ENCODE results near the gene MRPL32. TPM values are rescaled to one million over a fixed set of nuclear protein-coding genes. Genes with fewer than 3 reads are reported as not detected.
"Not testable (repeated sequence)": the region's sequence is repeated elsewhere in the genome, so short reads cannot be mapped to it uniquely, and the experiment has no call there.

Gene MRPL32
- total RNA-seq (10 to 100 TPM; 48.4 to 49.1 TPM), polyA plus RNA-seq (10 to 100 TPM; 42.5 to 53.3 TPM)

GRCh38 chr7:42931834-42932651 is at the start of gene MRPL32, which contains the start of gene PSMA2:
Gene MRPL32 (plus strand): TSS chr7:42932376. CDS start chr7:42932387, 11 bp downstream.
Gene PSMA2 (minus strand): TSS chr7:42932174. CDS start chr7:42932158, 16 bp downstream.
- peaks cover 18% of the 10 kb centered on the region for H3K36me3 ChIP-seq (ENCODE audit: insufficient read depth, low read length)
- H3K4me3 Mint-ChIP-seq: peak within 1 kb of the TSS; percentile 93 to 100 (median 99)
- no peaks in the 10 kb centered on the region for H3K9me3 ChIP-seq (ENCODE audit: control insufficient read depth in 1 of 2, low read length in 2 of 2)
- peaks cover 8 to 39% of the 10 kb centered on the region in 2 donors for H3K36me3 Mint-ChIP-seq
- CTCF ChIA-PET (ENCODE audit: partially characterized antibody): interaction anchor here (0.9 to 5.7 kb wide), 8 partner anchors 10 to 907 kb away, joined by 3 to 59 read pairs (median 4); partner anchors contain the start of gene STK17A
- DNase-seq: peak; percentile 94 to 98 (median 96)
- peak within 1 kb of the TSS; percentile 94 for H3K27ac ChIP-seq (ENCODE audit: low read depth, low read length)
- peaks cover 44 to 85% (median 58%) of the 10 kb centered on the region in 4 donors for H3K4me1 Mint-ChIP-seq
- no peaks in the 10 kb centered on the region for H3K27me3 Mint-ChIP-seq
- peak within 1 kb of the TSS; percentile 90 to 100 (median 99) for H3K27ac Mint-ChIP-seq
- no peaks in the 10 kb centered on the region for H3K27me3 ChIP-seq (ENCODE audit: insufficient read depth, low read length)
- peaks cover 50% of the 10 kb centered on the region for H3K4me1 ChIP-seq (ENCODE audit: insufficient read depth, low read length)
- no peaks in the 10 kb centered on the region for H3K9me3 Mint-ChIP-seq
- H3K4me3 ChIP-seq (ENCODE audit: low read length in 2 of 2): peak within 1 kb of the TSS; percentile 93 to 96
- POLR2A ChIA-PET (ENCODE audit: partially characterized antibody): interaction anchor here (0.7 to 6.2 kb wide), 13 partner anchors 9 to 937 kb away, joined by 3 to 70 read pairs (median 6); partner anchors contain the start of genes C7orf25, COA1, MRPS24 and STK17A
- intact Hi-C loops (cut with micrococcal nuclease): loop anchor here (1.0 to 5.0 kb wide), 5 partner anchors 20 to 907 kb away; partner anchors contain the start of genes C7orf25, COA1 and STK17A

GRCh38 chr7:42883950-42884349 is 48.2 kb upstream of the MRPL32 start:
- POLR2A ChIA-PET (ENCODE audit: partially characterized antibody): no interaction called here

DNA sequence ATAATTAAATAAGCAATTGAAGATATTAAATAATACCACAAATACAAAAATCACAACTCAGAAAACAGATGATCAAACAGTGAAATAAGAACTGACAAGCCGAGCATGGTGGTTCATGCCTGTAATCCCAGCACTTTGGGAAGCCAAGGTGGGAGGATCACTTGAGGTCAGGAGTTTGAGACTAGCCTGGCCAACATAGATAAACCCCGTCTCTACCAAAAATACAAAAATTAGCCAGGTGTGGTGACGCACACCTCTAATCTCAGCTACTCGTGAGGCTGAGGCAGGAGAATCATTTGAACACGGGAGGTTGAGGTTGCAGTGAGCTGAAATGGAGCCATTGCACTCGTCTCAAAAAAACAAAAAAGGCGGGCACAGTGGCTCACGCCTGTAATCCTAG is 47.0 kb upstream of the MRPL32 start:
- H3K36me3 Mint-ChIP-seq; CTCF ChIA-PET (ENCODE audit: partially characterized antibody); H3K27ac Mint-ChIP-seq; H3K4me3 ChIP-seq (ENCODE audit: low read length in 2 of 2); H3K27ac ChIP-seq (ENCODE audit: low read depth, low read length); DNase-seq; H3K27me3 ChIP-seq (ENCODE audit: insufficient read depth, low read length); H3K4me3 Mint-ChIP-seq; H3K27me3 Mint-ChIP-seq; H3K9me3 ChIP-seq (ENCODE audit: control insufficient read depth in 1 of 2, low read length in 2 of 2); POLR2A ChIA-PET (ENCODE audit: partially characterized antibody); intact Hi-C loops (cut with micrococcal nuclease); H3K9me3 Mint-ChIP-seq; H3K36me3 ChIP-seq (ENCODE audit: insufficient read depth, low read length): not testable (repeated sequence)
- peaks cover 10 to 25% (median 18%) of the 10 kb centered on the region in 4 donors for H3K4me1 Mint-ChIP-seq
- peaks cover 17% of the 10 kb centered on the region for H3K4me1 ChIP-seq (ENCODE audit: insufficient read depth, low read length)

More at GRCh38 chr7:42883950-42884349, 48.2 kb upstream of the MRPL32 start:
- Histone ChIP-seq H3K9me3 (ENCODE audit: control insufficient read depth in 1 of 2, low read length in 2 of 2) (no peaks in the 10 kb centered on the region), H3K4me3 (ENCODE audit: low read length in 2 of 2) (no peak overlapping the region), H3K36me3 (ENCODE audit: insufficient read depth, low read length) (no peaks in the 10 kb centered on the region), H3K4me1 (ENCODE audit: insufficient read depth, low read length) (peaks cover 17% of the 10 kb centered on the region), H3K27ac (ENCODE audit: low read depth, low read length) (no peak overlapping the region), H3K27me3 (ENCODE audit: insufficient read depth, low read length) (peaks cover 1% of the 10 kb centered on the region)
- DNase-seq: no peak
- CTCF ChIA-PET (ENCODE audit: partially characterized antibody): no interaction called here
- H3K4me1 Mint-ChIP-seq: peaks cover 9 to 20% (median 15%) of the 10 kb centered on the region in 4 donors
- intact Hi-C loops (cut with micrococcal nuclease): no loop called here
- H3K4me3 Mint-ChIP-seq: no peak overlapping the region
- H3K27ac Mint-ChIP-seq: no peak overlapping the region
- peaks cover 0 to 2% (median 0%) of the 10 kb centered on the region in 8 donors for H3K9me3 Mint-ChIP-seq
- H3K36me3 Mint-ChIP-seq: no peaks in the 10 kb centered on the region
- peaks cover 0 to 3% of the 10 kb centered on the region in 2 donors for H3K27me3 Mint-ChIP-seq

DNA sequence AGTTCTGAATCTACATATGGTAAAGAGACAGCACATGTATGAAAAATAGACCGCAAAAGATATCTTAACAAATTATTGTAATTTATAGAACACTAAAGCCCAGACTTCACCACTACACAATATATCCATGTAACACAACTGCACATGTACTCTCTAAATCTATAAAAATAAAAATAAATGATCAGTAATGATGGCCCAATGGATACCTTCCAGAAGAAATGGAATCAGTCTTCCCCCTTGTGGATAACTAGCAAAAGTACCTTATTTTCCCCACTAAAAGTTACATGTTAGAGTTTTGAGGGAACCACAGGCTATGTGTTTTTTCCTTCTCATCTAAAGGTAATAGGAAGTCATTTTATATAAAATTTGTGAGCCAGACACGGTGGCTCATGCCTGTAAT is 46.0 kb upstream of the MRPL32 start:
- ChIA-PET POLR2A (ENCODE audit: partially characterized antibody) (no interaction called here), CTCF (ENCODE audit: partially characterized antibody) (interaction anchor here (2.3 kb wide), 1 partner anchor 10 kb away, joined by 11 read pairs; no protein-coding TSS in a partner anchor)

GRCh38 chr7:42886893-42887505 is 45.2 kb upstream of the MRPL32 start:
- CTCF ChIA-PET (ENCODE audit: partially characterized antibody): interaction anchor here (1.0 to 2.3 kb wide), 2 partner anchors 9 to 10 kb away, joined by 3 to 11 read pairs; no protein-coding TSS in a partner anchor
- Mint-ChIP-seq H3K27me3 (peaks cover 0 to 5% of the 10 kb centered on the region in 2 donors), H3K36me3 (no peaks in the 10 kb centered on the region), H3K27ac (peak overlapping the region in 3 of 7 donors; percentile 72 to 92 (median 86)), H3K4me3 (peak overlapping the region; percentile 26 to 91 (median 89)), H3K4me1 (peaks cover 10 to 25% (median 18%) of the 10 kb centered on the region in 4 donors), H3K9me3 (peaks cover 0 to 2% (median 0%) of the 10 kb centered on the region in 8 donors)
- Histone ChIP-seq H3K27ac (ENCODE audit: low read depth, low read length) (no peak overlapping the region), H3K9me3 (ENCODE audit: control insufficient read depth in 1 of 2, low read length in 2 of 2) (no peaks in the 10 kb centered on the region), H3K36me3 (ENCODE audit: insufficient read depth, low read length) (no peaks in the 10 kb centered on the region), H3K4me3 (ENCODE audit: low read length in 2 of 2) (no peak overlapping the region), H3K27me3 (ENCODE audit: insufficient read depth, low read length) (peaks cover 4% of the 10 kb centered on the region), H3K4me1 (ENCODE audit: insufficient read depth, low read length) (peaks cover 17% of the 10 kb centered on the region)
- intact Hi-C loops (cut with micrococcal nuclease): no loop called here
- POLR2A ChIA-PET (ENCODE audit: partially characterized antibody): interaction anchor here (2.3 kb wide), 1 partner anchor 45 kb away, joined by 15 read pairs; the partner anchor contains the start of genes MRPL32 and PSMA2
- no peak for DNase-seq

More for the DNA sequence above, 46.0 kb upstream of the MRPL32 start:
- peak overlapping the region in 1 of 8 donors; percentile 2 for H3K4me3 Mint-ChIP-seq
- H3K27ac ChIP-seq (ENCODE audit: low read depth, low read length): no peak overlapping the region
- no peaks in the 10 kb centered on the region for H3K9me3 ChIP-seq (ENCODE audit: control insufficient read depth in 1 of 2, low read length in 2 of 2)
- intact Hi-C loops (cut with micrococcal nuclease): no loop called here
- DNase-seq: no peak
- no peaks in the 10 kb centered on the region for H3K36me3 Mint-ChIP-seq
- H3K4me1 Mint-ChIP-seq: peaks cover 10 to 25% (median 18%) of the 10 kb centered on the region in 4 donors
- H3K4me3 ChIP-seq (ENCODE audit: low read length in 2 of 2): no peak overlapping the region
- H3K36me3 ChIP-seq (ENCODE audit: insufficient read depth, low read length): no peaks in the 10 kb centered on the region
- peaks cover 0 to 2% (median 0%) of the 10 kb centered on the region in 8 donors for H3K9me3 Mint-ChIP-seq
- peaks cover 0 to 4% of the 10 kb centered on the region in 2 donors for H3K27me3 Mint-ChIP-seq
- H3K4me1 ChIP-seq (ENCODE audit: insufficient read depth, low read length): peaks cover 17% of the 10 kb centered on the region
- H3K27me3 ChIP-seq (ENCODE audit: insufficient read depth, low read length): peaks cover 4% of the 10 kb centered on the region
- H3K27ac Mint-ChIP-seq: peak overlapping the region in 1 of 7 donors; percentile 22

DNA sequence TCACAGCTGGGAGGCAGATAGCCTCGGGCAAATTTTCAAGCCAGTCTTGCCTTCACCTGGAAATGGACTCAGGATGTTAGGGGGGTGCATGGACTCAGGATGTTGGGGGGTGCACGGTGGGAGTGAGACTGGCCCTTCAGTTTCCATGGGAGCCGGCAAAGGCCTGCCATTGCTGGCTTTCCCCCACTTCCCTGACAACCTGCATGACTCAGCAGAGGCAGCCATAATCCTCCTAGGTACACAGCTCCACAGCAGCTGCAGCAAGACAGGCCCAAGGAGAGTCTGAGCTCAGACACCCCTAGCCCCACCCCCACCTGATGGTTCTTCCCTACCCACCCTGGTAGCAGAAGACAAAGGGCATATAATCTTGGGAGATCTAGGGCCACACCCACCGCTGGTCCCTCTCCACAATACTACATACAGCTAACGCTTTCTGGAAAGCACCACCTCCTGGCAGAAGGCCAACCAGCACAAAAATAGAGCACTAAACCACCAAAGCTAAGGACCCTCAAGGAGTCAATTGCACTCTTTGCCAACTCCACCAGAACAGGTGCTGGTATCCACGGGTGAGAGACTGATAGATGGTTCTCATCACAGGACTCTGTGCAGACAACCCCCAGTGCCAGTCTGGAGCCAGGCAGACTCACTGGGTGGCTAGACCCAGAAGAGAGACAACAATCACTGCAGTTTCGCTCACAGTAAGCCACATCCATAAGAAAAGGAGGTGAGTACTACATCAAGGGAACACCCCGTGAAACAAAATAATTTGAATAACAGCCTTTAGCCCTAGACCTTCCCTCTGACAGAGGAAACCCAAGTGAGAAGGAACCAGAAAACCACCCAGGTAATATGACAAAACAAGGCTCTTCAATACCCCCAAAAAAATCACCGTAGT is 38.6 kb upstream of the MRPL32 start:
- Mint-ChIP-seq H3K4me3 (no peak overlapping the region), H3K4me1 (peaks cover 3 to 8% (median 8%) of the 10 kb centered on the region in 4 donors), H3K27me3 (peaks cover 8 to 9% of the 10 kb centered on the region in 2 donors), H3K27ac (no peak overlapping the region), H3K9me3 (peaks cover 3 to 29% (median 24%) of the 10 kb centered on the region in 8 donors), H3K36me3 (peaks cover 11 to 22% of the 10 kb centered on the region in 2 donors)
- intact Hi-C loops (cut with micrococcal nuclease): no loop called here
- Histone ChIP-seq H3K27ac (ENCODE audit: low read depth, low read length) (no peak overlapping the region), H3K9me3 (ENCODE audit: control insufficient read depth in 1 of 2, low read length in 2 of 2) (no peaks in the 10 kb centered on the region), H3K27me3 (ENCODE audit: insufficient read depth, low read length) (peaks cover 4% of the 10 kb centered on the region), H3K4me3 (ENCODE audit: low read length in 2 of 2) (no peak overlapping the region), H3K36me3 (ENCODE audit: insufficient read depth, low read length) (no peaks in the 10 kb centered on the region), H3K4me1 (ENCODE audit: insufficient read depth, low read length) (peaks cover 3% of the 10 kb centered on the region)
- ChIA-PET POLR2A (ENCODE audit: partially characterized antibody) (no interaction called here), CTCF (ENCODE audit: partially characterized antibody) (no interaction called here)
- peak in 1 of 5 donors; percentile 9 for DNase-seq

Data from CD4-positive, alpha-beta memory T cell (primary cell).